Panc1 (cell line): ENCODE data around the gene SPSB3.

Experiments used
- POLR2AphosphoS5 ChIP-seq: IDR thresholded peaks from 2 replicates; pipeline ENCODE4 v1.6.1; 2012; ENCODE audit warnings: mild to moderate bottlenecking, low read depth, low read length, moderate library complexity
- TCF7L2 ChIP-seq: IDR thresholded peaks from 2 replicates; pipeline ENCODE4 v1.6.1; 2011; ENCODE audit warnings: mild to moderate bottlenecking, low read depth, low read length, inconsistent platforms
- TF ChIP-seq, protein P1 (sequence below): fragments of 450-650 bp; IDR thresholded peaks from 2 replicates; pipeline ENCODE4 v1.5.1; 2017; ENCODE audit warnings: mild to moderate bottlenecking

- TF ChIP-seq, protein P1, sequence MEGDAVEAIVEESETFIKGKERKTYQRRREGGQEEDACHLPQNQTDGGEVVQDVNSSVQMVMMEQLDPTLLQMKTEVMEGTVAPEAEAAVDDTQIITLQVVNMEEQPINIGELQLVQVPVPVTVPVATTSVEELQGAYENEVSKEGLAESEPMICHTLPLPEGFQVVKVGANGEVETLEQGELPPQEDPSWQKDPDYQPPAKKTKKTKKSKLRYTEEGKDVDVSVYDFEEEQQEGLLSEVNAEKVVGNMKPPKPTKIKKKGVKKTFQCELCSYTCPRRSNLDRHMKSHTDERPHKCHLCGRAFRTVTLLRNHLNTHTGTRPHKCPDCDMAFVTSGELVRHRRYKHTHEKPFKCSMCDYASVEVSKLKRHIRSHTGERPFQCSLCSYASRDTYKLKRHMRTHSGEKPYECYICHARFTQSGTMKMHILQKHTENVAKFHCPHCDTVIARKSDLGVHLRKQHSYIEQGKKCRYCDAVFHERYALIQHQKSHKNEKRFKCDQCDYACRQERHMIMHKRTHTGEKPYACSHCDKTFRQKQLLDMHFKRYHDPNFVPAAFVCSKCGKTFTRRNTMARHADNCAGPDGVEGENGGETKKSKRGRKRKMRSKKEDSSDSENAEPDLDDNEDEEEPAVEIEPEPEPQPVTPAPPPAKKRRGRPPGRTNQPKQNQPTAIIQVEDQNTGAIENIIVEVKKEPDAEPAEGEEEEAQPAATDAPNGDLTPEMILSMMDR, result no peak
- TF ChIP-seq POLR2AphosphoS5 (0 out of 2 replicates have a peak, but pooled peaks have one; percentile 9), TCF7L2 (no peak)
Measured at GRCh38 chr16:1778200-1779179, 3.9 kb downstream of the SPSB3 start.
